ENCODE results near the gene TFDP3.

Gene TFDP3

DNA sequence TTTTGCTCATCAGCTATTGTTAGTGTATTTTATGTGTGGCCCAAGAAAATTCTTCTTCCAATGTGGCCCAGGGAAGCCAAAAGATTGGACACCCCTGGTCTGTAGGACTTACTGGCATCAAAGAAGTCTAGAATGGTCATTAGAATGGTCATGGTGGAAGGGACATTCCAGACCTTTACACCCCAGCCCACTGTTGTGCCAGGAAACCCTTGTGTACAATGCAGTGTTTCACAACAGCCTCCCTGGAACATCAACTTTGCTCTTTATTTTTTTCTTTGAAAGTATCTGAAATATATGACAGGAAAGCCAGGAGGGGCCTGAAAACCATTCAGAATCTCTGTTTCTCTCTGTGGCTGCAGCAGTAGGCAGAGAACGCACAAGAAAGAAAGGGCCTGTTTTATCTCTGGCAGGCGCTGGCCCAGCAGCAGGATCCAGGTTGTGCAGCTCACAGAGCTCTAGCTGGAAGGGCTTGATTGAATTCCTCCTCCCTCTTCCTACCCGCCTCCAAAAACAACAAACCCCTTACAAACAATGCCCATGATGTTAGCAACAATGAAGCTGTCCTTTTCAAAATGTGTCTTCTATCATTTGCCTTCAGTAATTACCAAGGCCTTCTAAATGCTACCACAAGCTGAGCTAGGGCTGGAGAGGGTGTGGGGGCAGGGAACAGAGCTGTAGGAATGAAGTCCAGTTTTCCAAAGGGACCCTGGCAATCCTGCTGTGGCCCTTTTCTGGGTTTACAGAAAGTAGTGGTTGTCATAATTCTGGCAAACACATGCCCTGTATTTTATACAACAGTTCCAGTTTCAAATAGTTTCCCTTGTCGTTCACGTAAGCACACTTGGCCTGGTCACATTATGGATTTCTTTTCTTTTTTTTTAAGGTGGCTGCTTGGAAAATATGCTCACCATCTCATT, 32.3 kb upstream of the TFDP3 start:
- no peak for DNase-seq (ENCODE audit: low read depth in 2 of 2)
- H3K4me3 ChIP-seq (replicated peaks in 1 of 2; ENCODE audit: low read depth in 2 of 2, low read length in 2 of 2): no peak overlapping the region
- TF ChIP-seq, protein P1, sequence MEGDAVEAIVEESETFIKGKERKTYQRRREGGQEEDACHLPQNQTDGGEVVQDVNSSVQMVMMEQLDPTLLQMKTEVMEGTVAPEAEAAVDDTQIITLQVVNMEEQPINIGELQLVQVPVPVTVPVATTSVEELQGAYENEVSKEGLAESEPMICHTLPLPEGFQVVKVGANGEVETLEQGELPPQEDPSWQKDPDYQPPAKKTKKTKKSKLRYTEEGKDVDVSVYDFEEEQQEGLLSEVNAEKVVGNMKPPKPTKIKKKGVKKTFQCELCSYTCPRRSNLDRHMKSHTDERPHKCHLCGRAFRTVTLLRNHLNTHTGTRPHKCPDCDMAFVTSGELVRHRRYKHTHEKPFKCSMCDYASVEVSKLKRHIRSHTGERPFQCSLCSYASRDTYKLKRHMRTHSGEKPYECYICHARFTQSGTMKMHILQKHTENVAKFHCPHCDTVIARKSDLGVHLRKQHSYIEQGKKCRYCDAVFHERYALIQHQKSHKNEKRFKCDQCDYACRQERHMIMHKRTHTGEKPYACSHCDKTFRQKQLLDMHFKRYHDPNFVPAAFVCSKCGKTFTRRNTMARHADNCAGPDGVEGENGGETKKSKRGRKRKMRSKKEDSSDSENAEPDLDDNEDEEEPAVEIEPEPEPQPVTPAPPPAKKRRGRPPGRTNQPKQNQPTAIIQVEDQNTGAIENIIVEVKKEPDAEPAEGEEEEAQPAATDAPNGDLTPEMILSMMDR (IDR thresholded peaks at IDR 0.05; ENCODE audit: low read depth, low read length): no peak

DNA sequence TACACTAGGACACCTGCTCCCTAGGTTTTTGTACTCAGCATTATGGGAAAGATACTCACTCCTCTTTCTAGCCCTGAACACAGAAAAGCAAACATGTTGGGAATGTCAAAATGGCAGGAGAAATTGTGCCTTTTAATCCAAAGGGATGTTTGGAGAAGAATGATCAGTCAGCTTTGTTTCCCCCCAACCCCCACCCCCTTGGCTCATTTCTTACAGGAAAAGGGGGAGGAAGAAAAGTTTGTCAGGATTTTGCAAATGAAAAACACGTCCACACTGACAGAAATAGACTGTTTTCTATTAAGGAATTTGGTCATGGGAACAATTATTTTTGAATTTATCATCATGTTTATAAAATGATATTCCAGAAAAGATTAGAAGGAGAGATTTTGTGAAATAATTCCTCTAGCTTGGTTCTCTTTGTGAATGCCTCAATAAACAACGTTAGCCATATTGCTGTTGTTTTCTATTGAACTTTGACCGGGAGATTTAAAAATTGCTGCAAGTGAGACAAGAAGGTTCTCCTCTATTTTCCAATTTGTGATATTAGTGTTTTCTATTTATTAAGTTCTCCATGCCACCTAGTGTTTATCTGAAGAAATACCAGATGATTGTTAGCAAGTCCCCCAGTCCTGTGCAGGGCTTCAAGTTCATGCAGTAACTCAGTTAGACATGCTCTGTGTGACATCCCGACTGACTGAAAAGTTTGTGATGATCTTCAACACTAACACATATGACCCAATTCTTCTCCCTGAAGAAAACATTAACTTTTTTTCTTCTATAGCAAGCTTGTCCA, 31.3 kb upstream of the TFDP3 start:
- DNase-seq (ENCODE audit: low read depth in 2 of 2): peak in 1 of 2 donors; percentile 1
- no peak overlapping the region for H3K4me3 ChIP-seq (replicated peaks in 1 of 2; ENCODE audit: low read depth in 2 of 2, low read length in 2 of 2)
- TF ChIP-seq, protein P1 (IDR thresholded peaks at IDR 0.05; ENCODE audit: low read depth, low read length): no peak

DNA sequence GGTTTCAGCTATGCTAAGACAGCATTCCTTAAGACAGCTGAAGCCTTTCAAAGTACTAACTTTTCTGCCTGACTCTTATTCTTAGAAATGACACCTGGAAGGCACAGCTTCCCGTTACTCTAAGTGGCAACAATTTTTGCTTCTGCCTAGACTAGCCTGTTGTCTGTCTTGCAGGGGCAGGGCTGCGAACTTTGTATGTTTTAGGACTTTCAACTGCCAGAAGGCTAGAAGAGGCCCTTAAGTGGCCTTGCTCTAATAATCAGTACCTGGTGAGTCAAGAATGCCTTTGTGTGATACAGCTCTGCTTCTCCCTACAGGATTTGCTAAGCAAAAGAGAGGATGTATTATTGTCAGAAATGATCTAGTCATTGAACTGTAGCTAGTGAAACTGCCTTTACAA, 30.0 kb upstream of the TFDP3 start:
- DNase-seq (ENCODE audit: low read depth in 2 of 2): no peak
- no peak overlapping the region for H3K4me3 ChIP-seq (replicated peaks in 1 of 2; ENCODE audit: low read depth in 2 of 2, low read length in 2 of 2)
- TF ChIP-seq, protein P1 (IDR thresholded peaks at IDR 0.05; ENCODE audit: low read depth, low read length): no peak

DNA sequence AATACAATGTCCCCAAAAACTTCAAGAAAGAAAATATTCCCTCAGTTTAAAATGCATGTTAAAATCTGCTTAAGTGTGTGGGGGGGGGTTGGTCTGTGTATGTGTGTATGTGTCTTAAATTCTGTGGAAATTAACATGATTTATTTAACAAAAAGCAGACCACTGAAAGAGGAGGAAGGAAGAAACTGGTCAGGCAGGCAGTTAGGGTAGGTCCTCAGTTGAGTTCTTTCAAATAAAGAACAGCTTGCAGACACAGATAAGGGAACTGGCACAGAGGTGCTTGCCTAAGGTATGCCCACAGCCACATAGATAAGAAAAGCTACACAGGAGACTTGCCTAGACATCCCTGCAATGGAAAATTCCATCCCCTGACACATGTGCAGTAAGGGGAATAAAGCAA, 28.8 kb upstream of the TFDP3 start:
- no peak overlapping the region for H3K4me3 ChIP-seq (replicated peaks in 1 of 2; ENCODE audit: low read depth in 2 of 2, low read length in 2 of 2)
- TF ChIP-seq, protein P1 (IDR thresholded peaks at IDR 0.05; ENCODE audit: low read depth, low read length): no peak
- no peak for DNase-seq (ENCODE audit: low read depth in 2 of 2)

DNA sequence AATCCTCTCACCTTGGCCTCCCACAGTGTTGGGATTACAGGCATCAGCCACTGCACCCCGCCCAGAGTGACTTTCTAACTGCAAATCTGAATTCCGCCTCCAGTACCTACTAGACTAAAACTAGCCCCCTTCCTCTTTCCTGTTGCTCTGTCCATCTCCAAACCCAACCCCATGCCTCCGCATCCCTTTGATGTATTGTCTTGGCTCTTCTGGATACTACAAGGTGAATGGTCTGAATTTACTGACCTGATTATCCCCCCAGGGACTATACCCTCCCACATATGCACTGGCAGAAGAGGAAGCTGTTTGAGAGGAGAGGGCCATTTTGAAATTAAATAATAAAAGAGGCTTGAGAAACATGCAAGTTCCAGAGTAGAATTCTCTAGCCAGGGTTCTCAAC, 17.7 kb upstream of the TFDP3 start:
- H3K4me3 ChIP-seq (replicated peaks in 1 of 2; ENCODE audit: low read depth in 2 of 2, low read length in 2 of 2): no peak overlapping the region
- DNase-seq (ENCODE audit: low read depth in 2 of 2): no peak
- TF ChIP-seq, protein P1 (IDR thresholded peaks at IDR 0.05; ENCODE audit: low read depth, low read length): no peak

DNA sequence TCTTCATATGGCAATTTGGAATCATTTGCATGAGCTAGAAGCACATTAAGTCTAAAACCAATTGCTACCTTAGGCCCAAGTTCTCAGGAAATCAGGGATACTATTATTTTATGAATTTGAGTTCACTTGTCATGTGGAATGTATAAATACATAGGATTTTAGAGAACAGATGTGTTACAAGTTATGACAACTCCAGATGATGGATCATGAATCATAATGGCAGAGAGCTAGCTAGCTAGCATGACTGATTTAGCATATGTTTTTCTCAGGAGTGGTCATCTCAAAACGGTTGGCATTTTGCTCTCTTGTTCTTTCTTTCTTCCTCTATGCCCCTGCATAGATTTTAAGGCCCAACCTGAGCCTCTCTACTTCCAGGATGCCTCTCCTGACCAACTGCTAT, 14.2 kb upstream of the TFDP3 start:
- TF ChIP-seq, protein P1 (IDR thresholded peaks at IDR 0.05; ENCODE audit: low read depth, low read length): no peak
- no peak overlapping the region for H3K4me3 ChIP-seq (replicated peaks in 1 of 2; ENCODE audit: low read depth in 2 of 2, low read length in 2 of 2)
- DNase-seq (ENCODE audit: low read depth in 2 of 2): no peak

Measured in cardiac fibroblast (primary cell).